Mesenchymal stem cell (in vitro differentiated cells and primary cell): ENCODE measurements around the gene SEH1L.

Experiments
- DNase-seq: peaks from one replicate; pipeline ENCODE4 v3.0.0-alpha.2; 2013
- H2AFZ ChIP-seq: one replicate; pipeline ENCODE4 v1.6.1; 2013; ENCODE audit warnings: low read depth, mild to moderate bottlenecking, control low read depth, inconsistent platforms, low read length, moderate library complexity
- H2AK5ac ChIP-seq: 2 replicates; pipeline ENCODE4 v1.6.1; 2013; ENCODE audit warnings: low read length, moderate library complexity, mild to moderate bottlenecking, inconsistent platforms; ENCODE audit not compliant: severe bottlenecking
- H2BK120ac ChIP-seq: one replicate; pipeline ENCODE4 v1.6.1; 2013; ENCODE audit warnings: low read depth, mild to moderate bottlenecking, inconsistent platforms, low read length, moderate library complexity
- H2BK12ac ChIP-seq, 2 experiments: one replicate each; pipeline ENCODE4 v1.6.1; 2013; ENCODE audit warnings: inconsistent platforms in 2 of 2, low read length in 2 of 2, mild to moderate bottlenecking in 2 of 2, moderate library complexity in 2 of 2, control low read depth in 1 of 2
- H2BK15ac ChIP-seq: one replicate; pipeline ENCODE4 v1.6.1; 2013; ENCODE audit warnings: mild to moderate bottlenecking, low read depth, inconsistent platforms; ENCODE audit not compliant: poor library complexity, severe bottlenecking
- H2BK5ac ChIP-seq: 2 replicates; pipeline ENCODE4 v1.6.1; 2013; ENCODE audit warnings: low read depth, mild to moderate bottlenecking, low read length, control low read depth, inconsistent platforms; ENCODE audit not compliant: poor library complexity, severe bottlenecking
- H3K14ac ChIP-seq, 2 experiments: one replicate each; pipeline ENCODE4 v1.6.1; 2013; ENCODE audit warnings: inconsistent platforms in 2 of 2, low read length in 2 of 2, control low read depth in 1 of 2, mild to moderate bottlenecking in 1 of 2, moderate library complexity in 1 of 2
- H3K18ac ChIP-seq, 2 experiments: one replicate each; pipeline ENCODE4 v1.6.1; 2013; ENCODE audit warnings: inconsistent platforms in 2 of 2, low read length in 2 of 2, control low read depth in 1 of 2, low read depth in 1 of 2, mild to moderate bottlenecking in 1 of 2
- H3K23ac ChIP-seq, 2 experiments: one replicate each; pipeline ENCODE4 v1.6.1; 2013; ENCODE audit warnings: inconsistent platforms in 2 of 2, low read length in 2 of 2, mild to moderate bottlenecking in 2 of 2, moderate library complexity in 2 of 2, control low read depth in 1 of 2
- H3K27ac ChIP-seq: 2 replicates; pipeline ENCODE4 v1.5.1; 2013; ENCODE audit warnings: mild to moderate bottlenecking, moderate library complexity, low read length, control low read depth, inconsistent platforms; ENCODE audit not compliant: poor library complexity, severe bottlenecking
- H3K27me3 ChIP-seq, 2 experiments: 2 replicates each; pipeline versions ENCODE4 v1.6.1 to v1.7.0; 2013; ENCODE audit warnings: low read length in 2 of 2, mild to moderate bottlenecking in 2 of 2, moderate library complexity in 2 of 2, control low read depth in 1 of 2, inconsistent platforms in 1 of 2; ENCODE audit not compliant: control insufficient read depth in 1 of 2, insufficient read depth in 1 of 2
- H3K36me3 ChIP-seq, 2 experiments: 2 replicates each; pipeline versions ENCODE4 v1.6.1 to v1.7.0; 2013; ENCODE audit warnings: low read length in 2 of 2, control low read depth in 1 of 2, inconsistent platforms in 1 of 2, low read depth in 1 of 2, mild to moderate bottlenecking in 1 of 2; ENCODE audit not compliant: insufficient read depth in 2 of 2, control insufficient read depth in 1 of 2
- H3K4ac ChIP-seq, 2 experiments: one replicate each; pipeline ENCODE4 v1.6.1; 2013; ENCODE audit warnings: inconsistent platforms in 2 of 2, low read length in 2 of 2, mild to moderate bottlenecking in 2 of 2, moderate library complexity in 2 of 2, control low read depth in 1 of 2, low read depth in 1 of 2
- H3K4me1 ChIP-seq: 2 replicates; pipeline ENCODE4 v1.6.1; 2013; ENCODE audit warnings: low read depth, low read length, control low read depth; ENCODE audit not compliant: control insufficient read depth, insufficient read depth
- H3K4me2 ChIP-seq: 2 replicates; pipeline ENCODE4 v1.6.1; 2013; ENCODE audit warnings: low read length, mild to moderate bottlenecking, inconsistent platforms; ENCODE audit not compliant: poor library complexity, severe bottlenecking
- H3K4me3 ChIP-seq, 2 experiments: 2 replicates each; pipeline versions ENCODE4 v1.5.1 to v1.7.0; 2013; ENCODE audit warnings: low read length in 2 of 2, mild to moderate bottlenecking in 2 of 2, control low read depth in 1 of 2, low read depth in 1 of 2; ENCODE audit not compliant: insufficient read depth in 1 of 2
- H3K79me1 ChIP-seq: replicated peaks from 2 replicates; pipeline ENCODE4 v1.6.1; 2013; ENCODE audit warnings: mild to moderate bottlenecking, control low read depth, low read length, inconsistent platforms; ENCODE audit not compliant: poor library complexity, severe bottlenecking
- H3K9ac ChIP-seq: 2 replicates; pipeline ENCODE4 v1.7.0; 2013; ENCODE audit warnings: mild to moderate bottlenecking, low read length, moderate library complexity
- H3K9me3 ChIP-seq: 2 replicates; pipeline ENCODE4 v1.7.0; 2013; ENCODE audit warnings: mild to moderate bottlenecking, low read length; ENCODE audit not compliant: control insufficient read depth
- H4K8ac ChIP-seq: one replicate; pipeline ENCODE4 v1.6.1; 2013; ENCODE audit warnings: inconsistent platforms, mild to moderate bottlenecking, low read length, moderate library complexity
- H4K91ac ChIP-seq: one replicate; pipeline ENCODE4 v1.6.1; 2013; ENCODE audit warnings: mild to moderate bottlenecking, low read length, inconsistent platforms
- WGBS: methylation state at CpG from one replicate; pipeline ENCODE4 v1.1.7; 2013; ENCODE audit warnings: mixed read lengths; 5-methylcytosine and 5-hydroxymethylcytosine counted together

Gene SEH1L

DNA sequence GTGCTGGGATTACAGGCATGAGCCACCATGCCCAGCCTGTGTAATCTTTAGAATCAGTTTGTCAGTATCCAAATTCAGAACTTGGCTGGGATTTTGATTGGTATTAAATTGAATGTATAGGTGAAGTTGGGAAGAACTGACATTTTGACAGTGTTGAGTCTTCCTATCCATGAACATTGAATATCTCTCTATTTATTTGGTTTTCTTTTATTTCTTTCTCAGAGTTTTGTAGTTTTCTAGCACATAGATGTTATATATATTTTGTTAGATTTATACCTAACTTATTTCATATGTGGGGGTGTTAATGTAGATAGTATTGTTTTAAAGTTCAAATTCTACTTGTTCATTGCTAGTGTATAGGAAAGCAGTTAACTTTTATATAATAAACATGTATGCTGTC, 74.8 kb downstream of the SEH1L start:
- Histone ChIP-seq H4K91ac (no peak overlapping the region), H3K18ac (no peak overlapping the region), H2BK15ac (no peak overlapping the region), H3K4ac (no peak overlapping the region), H3K23ac (no peak overlapping the region), H3K4me1 (no peaks in the 10 kb centered on the region), H3K36me3 (peaks cover 7 to 74% of the 10 kb centered on the region in 2 experiments), H2BK5ac (no peak overlapping the region), H2AFZ (no peak overlapping the region), H2BK120ac (no peak overlapping the region), H2BK12ac (no peak overlapping the region), H3K9me3 (no peaks in the 10 kb centered on the region), H3K4me3 (no peak overlapping the region), H3K4me2 (no peak overlapping the region), H3K14ac (no peak overlapping the region), H3K9ac (no peak overlapping the region), H3K27me3 (no peaks in the 10 kb centered on the region), H2AK5ac (no peak overlapping the region), H4K8ac (no peak overlapping the region), H3K79me1 (peaks cover 10% of the 10 kb centered on the region), H3K27ac (no peak overlapping the region)
- DNase-seq, result no peak

DNA sequence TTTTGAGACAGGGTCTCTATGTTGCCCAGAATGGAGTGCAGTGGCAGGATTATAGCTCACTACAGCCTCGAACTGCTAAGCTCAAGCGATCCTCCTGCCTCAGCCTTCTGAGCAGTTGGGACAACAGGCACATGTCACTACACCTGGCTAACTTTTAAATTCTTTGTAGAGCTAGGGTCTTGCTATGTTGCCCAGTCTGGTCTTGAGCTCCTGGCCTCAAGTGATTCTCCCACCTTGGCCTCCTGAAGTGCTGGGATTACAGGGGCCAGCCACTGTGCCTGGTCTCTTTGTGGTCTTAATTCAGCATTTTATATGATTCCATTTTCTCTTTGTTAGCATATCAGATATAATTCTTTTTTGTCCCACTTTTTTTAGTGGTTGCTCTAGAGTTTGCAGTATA, 77.4 kb downstream of the SEH1L start:
- H2BK12ac ChIP-seq, result no peak overlapping the region
- no peaks in the 10 kb centered on the region for H3K9me3 ChIP-seq
- no peak overlapping the region for H2AK5ac ChIP-seq
- no peak overlapping the region for H3K23ac ChIP-seq
- no peak overlapping the region for H3K18ac ChIP-seq
- H2BK120ac ChIP-seq, result no peak overlapping the region
- H3K27me3 ChIP-seq, result no peaks in the 10 kb centered on the region
- DNase-seq, result no peak
- H3K79me1 ChIP-seq, result peaks cover 16% of the 10 kb centered on the region
- no peak overlapping the region for H3K4me3 ChIP-seq
- H3K9ac ChIP-seq, result no peak overlapping the region
- H2AFZ ChIP-seq, result no peak overlapping the region
- no peak overlapping the region for H4K8ac ChIP-seq
- H2BK5ac ChIP-seq, result no peak overlapping the region
- H3K4me1 ChIP-seq, result peaks cover 1% of the 10 kb centered on the region
- no peak overlapping the region for H4K91ac ChIP-seq
- no peak overlapping the region for H3K4me2 ChIP-seq
- 100% methylated on average over 2 of the region's 2 CpGs for whole genome bisulfite sequencing
- H3K36me3 ChIP-seq, result peaks cover 7 to 71% of the 10 kb centered on the region in 2 experiments
- no peak overlapping the region for H2BK15ac ChIP-seq
- no peak overlapping the region for H3K14ac ChIP-seq
- H3K27ac ChIP-seq, result no peak overlapping the region
- H3K4ac ChIP-seq, result no peak overlapping the region

DNA sequence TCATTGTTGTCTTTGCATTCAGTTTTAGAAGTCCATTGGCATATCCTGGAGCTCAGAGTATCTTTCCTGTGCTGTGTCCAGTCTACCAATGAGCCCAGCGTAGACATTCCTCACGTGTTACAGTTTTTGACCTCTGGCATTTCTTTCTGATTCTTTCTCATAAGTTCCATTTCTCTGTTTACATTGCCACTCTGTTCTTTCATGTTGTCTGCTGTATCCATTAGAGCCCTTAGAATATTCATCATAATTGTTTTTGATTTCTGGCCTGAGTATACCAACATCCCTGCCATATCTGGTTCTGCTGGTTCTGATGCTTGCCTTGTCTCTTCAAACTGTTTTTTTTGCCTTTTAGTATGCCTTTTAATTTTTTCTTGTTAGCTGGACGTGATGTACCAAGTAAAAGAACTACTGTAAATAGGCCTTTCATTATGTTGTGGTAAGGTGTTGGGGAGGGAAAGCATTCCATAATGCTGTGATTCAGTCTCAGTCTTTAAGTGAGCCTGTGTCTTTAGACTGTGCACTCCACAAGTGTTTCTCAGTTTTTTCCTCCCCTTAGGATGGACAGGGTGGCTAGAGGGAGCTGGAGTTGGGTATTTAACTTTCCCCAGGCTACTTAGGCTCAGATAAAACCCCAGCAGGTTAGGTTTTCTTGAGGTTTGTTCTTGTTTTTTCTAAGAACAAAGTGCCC, 78.9 kb downstream of the SEH1L start:
- H4K8ac ChIP-seq, result no peak overlapping the region
- no peak overlapping the region for H3K4me2 ChIP-seq
- peaks cover 7 to 72% of the 10 kb centered on the region in 2 experiments for H3K36me3 ChIP-seq
- H3K4ac ChIP-seq, result peak overlapping the region in 1 of 2 experiments; percentile 30
- no peak overlapping the region for H3K9ac ChIP-seq
- no peak overlapping the region for H4K91ac ChIP-seq
- no peak overlapping the region for H2AFZ ChIP-seq
- no peak overlapping the region for H3K4me3 ChIP-seq
- H2BK12ac ChIP-seq, result no peak overlapping the region
- H3K79me1 ChIP-seq, result peaks cover 16% of the 10 kb centered on the region
- no peak overlapping the region for H3K18ac ChIP-seq
- no peak overlapping the region for H2AK5ac ChIP-seq
- H3K23ac ChIP-seq, result no peak overlapping the region
- H3K4me1 ChIP-seq, result peaks cover 1% of the 10 kb centered on the region
- H3K14ac ChIP-seq, result no peak overlapping the region
- H2BK15ac ChIP-seq, result no peak overlapping the region
- 61% methylated on average over 3 of the region's 3 CpGs for WGBS
- no peak overlapping the region for H2BK120ac ChIP-seq
- no peaks in the 10 kb centered on the region for H3K27me3 ChIP-seq
- H3K27ac ChIP-seq, result peak overlapping the region; percentile 74
- H2BK5ac ChIP-seq, result no peak overlapping the region
- peak; percentile 70 for DNase-seq
- H3K9me3 ChIP-seq, result no peaks in the 10 kb centered on the region

DNA sequence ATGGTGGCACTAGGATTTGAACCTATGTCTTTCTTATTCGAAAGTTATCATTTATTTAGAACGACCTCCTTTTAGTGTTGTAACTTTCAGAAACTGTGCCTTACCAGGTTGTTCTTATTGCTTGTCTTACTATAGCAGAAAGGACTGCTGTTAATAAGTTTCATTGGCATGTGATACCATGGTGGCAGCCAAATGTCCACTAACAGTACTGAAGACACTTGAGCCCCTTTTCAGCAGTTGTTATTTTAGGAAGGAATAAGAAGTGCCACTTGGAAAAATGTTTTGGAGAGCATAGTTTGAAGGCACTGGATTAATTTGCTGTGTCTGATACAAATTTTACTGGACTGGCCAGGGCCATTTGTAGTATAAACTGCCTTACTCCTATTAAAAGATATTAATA, 81.1 kb downstream of the SEH1L start:
- 100% methylated on average over 2 of the region's 2 CpGs for WGBS
- peaks cover 6 to 82% of the 10 kb centered on the region in 2 experiments for H3K36me3 ChIP-seq
- H2BK15ac ChIP-seq, result no peak overlapping the region
- no peak overlapping the region for H3K9ac ChIP-seq
- H3K18ac ChIP-seq, result no peak overlapping the region
- H3K27ac ChIP-seq, result no peak overlapping the region
- H3K4ac ChIP-seq, result no peak overlapping the region
- H2AK5ac ChIP-seq, result no peak overlapping the region
- no peak overlapping the region for H4K91ac ChIP-seq
- H3K4me2 ChIP-seq, result no peak overlapping the region
- H3K79me1 ChIP-seq, result peaks cover 22% of the 10 kb centered on the region
- no peak overlapping the region for H2AFZ ChIP-seq
- no peak overlapping the region for H4K8ac ChIP-seq
- no peak overlapping the region for H3K4me3 ChIP-seq
- H2BK5ac ChIP-seq, result no peak overlapping the region
- no peaks in the 10 kb centered on the region for H3K9me3 ChIP-seq
- no peak overlapping the region for H2BK12ac ChIP-seq
- no peak overlapping the region for H3K14ac ChIP-seq
- H3K4me1 ChIP-seq, result peaks cover 1% of the 10 kb centered on the region
- no peak overlapping the region for H2BK120ac ChIP-seq
- H3K23ac ChIP-seq, result no peak overlapping the region
- no peaks in the 10 kb centered on the region for H3K27me3 ChIP-seq
- no peak for DNase-seq
